Thymus (tissue), 11 donors: ENCODE data around the gene CD52. TPM values are rescaled to one million over a fixed set of nuclear protein-coding genes. Genes with fewer than 3 reads are reported as not detected.
"Not testable (repeated sequence)": the region's sequence is repeated elsewhere in the genome, so short reads cannot be mapped to it uniquely, and the experiment has no call there.

ENCODE experiments used
- DNase-seq, 9 donors: peaks; one replicate each; pipeline ENCODE4 v3.0.0-alpha.2; 2013; ENCODE audit warnings: low spot score in 9 of 9, low read depth in 6 of 9, missing footprints in 1 of 9
- H3K27ac ChIP-seq, 2 donors: one replicate each; pipeline ENCODE4 v1.5.1; 2013; ENCODE audit warnings: control low read depth in 1 of 2, low read depth in 1 of 2, low read length in 1 of 2, mild to moderate bottlenecking in 1 of 2, moderate library complexity in 1 of 2
- H3K27me3 ChIP-seq, 2 donors: one replicate each; pipeline ENCODE4 v1.5.1; 2013; ENCODE audit warnings: low read length in 1 of 2; ENCODE audit not compliant: control insufficient read depth in 2 of 2, insufficient read depth in 1 of 2
- H3K36me3 ChIP-seq, 2 donors: one replicate each; pipeline ENCODE4 v1.5.1; 2013; ENCODE audit warnings: low read length in 1 of 2, mild to moderate bottlenecking in 1 of 2, moderate library complexity in 1 of 2; ENCODE audit not compliant: control insufficient read depth in 2 of 2, insufficient read depth in 2 of 2
- H3K4me1 ChIP-seq, 2 donors: one replicate each; pipeline ENCODE4 v1.5.1; 2013; ENCODE audit warnings: low read length in 2 of 2; ENCODE audit not compliant: control insufficient read depth in 2 of 2, insufficient read depth in 2 of 2
- H3K4me3 ChIP-seq, 2 donors: one replicate each; pipeline ENCODE4 v1.5.1; 2013; ENCODE audit warnings: low read length in 2 of 2, control low read depth in 1 of 2, mild to moderate bottlenecking in 1 of 2
- H3K9me3 ChIP-seq, 2 donors: one replicate each; pipeline ENCODE4 v1.5.1; 2013; ENCODE audit warnings: low read length in 1 of 2, mild to moderate bottlenecking in 1 of 2; ENCODE audit not compliant: control insufficient read depth in 2 of 2, insufficient read depth in 1 of 2
- WGBS: extraction: QIAGEN DNeasy Blood & Tissue Kit; methylation state at CpG from one replicate; pipeline ENCODE4 v1.1.7; 2013; 5-methylcytosine and 5-hydroxymethylcytosine counted together
- polyA plus RNA-seq: library from polyadenylated mRNA; stranded (reverse); fragments of 200-250 nt; gene quantifications from one replicate; pipeline ENCODE4 v1.2.3, GENCODE V29; 2013
- total RNA-seq: library from RNA; stranded (reverse); fragments of 120-200 nt; gene quantifications from one replicate; pipeline ENCODE4 v1.2.4, GENCODE V29; 2013
- donor health status: healthy.

CD52 gene
- total and polyA plus RNA-seq, 2 donors: 1,020 to 1,113 TPM

DNA sequence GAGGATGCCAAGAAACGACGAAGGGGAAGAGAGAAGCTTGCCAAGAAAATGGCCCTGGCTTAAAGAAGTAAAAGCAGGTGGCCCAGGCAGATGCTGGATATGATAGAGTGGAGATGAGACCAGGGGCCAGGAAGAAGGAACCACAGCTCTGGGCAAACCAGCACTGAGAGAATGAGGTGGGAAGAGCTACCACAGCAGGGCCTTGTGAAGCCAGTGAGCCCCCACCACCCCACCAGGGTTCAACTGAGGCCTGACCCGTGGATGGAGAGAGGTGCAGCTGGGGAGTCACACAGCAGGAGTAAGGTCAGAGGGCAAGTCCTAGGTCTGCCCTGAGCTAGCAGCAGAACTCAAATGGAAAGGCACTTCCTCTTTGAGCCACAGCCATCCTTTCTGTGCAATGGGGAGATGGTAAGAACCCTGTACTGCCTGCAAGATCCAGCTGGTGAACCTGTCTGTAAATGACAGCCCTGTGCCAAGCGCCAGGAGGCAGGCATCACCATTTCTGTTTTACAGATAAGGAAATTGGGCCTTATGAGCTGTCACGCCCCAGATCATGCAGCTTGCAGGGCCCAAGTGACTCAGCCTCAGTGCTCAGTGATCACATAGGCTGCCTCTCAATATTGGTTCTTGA, 29.3 kb upstream of the CD52 start:
- peak in 3 of 9 donors; percentile 54 to 76 (median 58) for DNase-seq
- Histone ChIP-seq H3K27ac (peak overlapping the region; percentile 99), H3K4me3 (no peak overlapping the region), H3K36me3 (peaks cover 3 to 24% of the 10 kb centered on the region in 2 donors), H3K9me3 (peaks cover 0 to 18% of the 10 kb centered on the region in 2 donors), H3K27me3 (no peaks in the 10 kb centered on the region), H3K4me1 (peaks cover 83 to 95% of the 10 kb centered on the region in 2 donors)
- 14% methylated on average over 5 of the region's 5 CpGs for WGBS

DNA sequence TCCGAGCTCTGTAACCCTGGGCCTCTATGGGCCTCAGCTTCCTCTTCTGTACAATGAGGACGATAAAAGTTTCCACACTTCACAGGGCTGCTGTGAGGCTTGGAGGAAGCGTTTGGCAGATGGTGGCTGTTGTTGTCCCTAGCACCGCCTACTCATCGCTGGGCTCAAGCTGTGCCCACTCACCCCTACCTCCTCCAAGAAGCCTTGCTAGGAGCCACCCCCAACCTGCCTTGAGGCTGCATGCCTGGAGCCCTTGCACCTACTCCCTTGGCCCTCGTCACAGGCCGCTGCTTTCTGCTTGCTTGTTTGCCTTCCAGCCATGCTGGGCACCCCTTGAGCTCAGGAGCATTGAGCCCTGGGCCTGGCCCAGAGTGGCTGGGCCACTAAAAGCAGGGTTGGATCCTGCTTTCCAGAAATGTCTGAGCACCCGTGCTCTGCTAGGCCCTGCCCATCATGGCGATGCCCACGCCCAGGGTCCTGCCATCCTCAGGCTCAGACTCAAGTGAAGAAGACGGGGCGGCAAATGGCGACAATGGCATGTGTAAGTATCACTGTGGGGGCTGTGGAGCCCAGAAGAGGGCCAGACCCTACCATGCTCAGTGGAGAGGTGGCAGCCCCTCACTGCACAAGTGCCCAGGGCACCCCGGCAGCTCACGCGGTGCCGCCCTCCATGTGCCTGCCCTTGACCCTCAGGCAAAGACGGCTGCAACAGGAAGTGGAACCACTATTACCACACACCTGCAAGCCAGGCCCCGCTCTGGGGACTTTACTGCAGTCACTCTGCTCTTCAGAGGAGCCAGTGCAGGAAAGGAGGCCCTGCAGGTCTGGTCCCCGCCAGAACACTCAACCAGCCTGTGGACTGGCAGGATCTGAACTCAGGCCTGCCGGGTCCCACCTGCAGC, 28.3 kb upstream of the CD52 start:
- no peak overlapping the region for H3K4me3 ChIP-seq
- H3K9me3 ChIP-seq: peaks cover 0 to 18% of the 10 kb centered on the region in 2 donors
- peaks cover 5 to 19% of the 10 kb centered on the region in 2 donors for H3K36me3 ChIP-seq
- H3K27ac ChIP-seq: peak overlapping the region; percentile 99
- H3K4me1 ChIP-seq: peaks cover 74 to 86% of the 10 kb centered on the region in 2 donors
- WGBS: 33% methylated on average over 21 of the region's 21 CpGs
- no peaks in the 10 kb centered on the region for H3K27me3 ChIP-seq
- DNase-seq: peak in 5 of 9 donors; percentile 63 to 89 (median 71)

DNA sequence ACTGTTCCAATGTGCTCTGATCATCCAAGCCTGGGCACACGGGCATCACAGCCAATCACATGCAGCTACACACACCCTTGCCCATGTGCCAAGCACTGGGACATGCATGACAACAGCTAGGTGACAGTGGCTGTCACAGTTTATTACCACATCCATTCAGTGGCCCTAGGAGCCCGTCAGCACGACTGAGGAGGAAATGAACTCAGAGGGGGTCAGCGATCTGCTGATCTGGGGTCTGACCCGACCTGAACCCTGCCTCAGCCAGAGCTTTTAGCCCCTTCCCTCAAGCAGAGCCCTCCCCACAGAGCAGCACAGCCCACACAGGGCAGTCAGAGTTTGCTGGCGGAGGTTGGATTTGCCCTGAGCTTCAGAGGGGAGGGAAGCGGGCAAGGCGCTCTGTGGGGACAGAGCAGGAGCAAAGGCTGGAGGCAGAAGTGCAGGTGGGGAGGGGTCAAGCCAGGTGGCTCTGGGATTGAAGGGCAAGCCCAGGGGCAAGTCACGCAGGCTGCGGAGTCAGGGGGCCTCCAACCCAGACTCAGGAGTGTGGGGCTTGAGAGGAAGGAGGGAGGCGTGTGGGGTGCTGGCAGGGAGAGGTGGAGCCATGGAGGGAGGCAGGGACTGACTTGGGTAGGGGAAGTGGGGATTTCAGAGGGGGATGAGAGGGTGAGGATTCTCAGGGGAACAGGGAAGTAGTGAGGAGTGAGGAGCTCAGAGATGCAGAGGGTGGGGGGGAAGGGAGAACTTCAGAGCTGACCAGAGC, 27.5 kb upstream of the CD52 start:
- no peak overlapping the region for H3K4me3 ChIP-seq
- peaks cover 66 to 77% of the 10 kb centered on the region in 2 donors for H3K4me1 ChIP-seq
- peak in 1 of 9 donors; percentile 64 for DNase-seq
- peaks cover 5 to 18% of the 10 kb centered on the region in 2 donors for H3K36me3 ChIP-seq
- H3K27ac ChIP-seq: peak overlapping the region; percentile 99
- 58% methylated on average over 11 of the region's 11 CpGs for WGBS
- no peaks in the 10 kb centered on the region for H3K27me3 ChIP-seq
- H3K9me3 ChIP-seq: peaks cover 0 to 18% of the 10 kb centered on the region in 2 donors

DNA sequence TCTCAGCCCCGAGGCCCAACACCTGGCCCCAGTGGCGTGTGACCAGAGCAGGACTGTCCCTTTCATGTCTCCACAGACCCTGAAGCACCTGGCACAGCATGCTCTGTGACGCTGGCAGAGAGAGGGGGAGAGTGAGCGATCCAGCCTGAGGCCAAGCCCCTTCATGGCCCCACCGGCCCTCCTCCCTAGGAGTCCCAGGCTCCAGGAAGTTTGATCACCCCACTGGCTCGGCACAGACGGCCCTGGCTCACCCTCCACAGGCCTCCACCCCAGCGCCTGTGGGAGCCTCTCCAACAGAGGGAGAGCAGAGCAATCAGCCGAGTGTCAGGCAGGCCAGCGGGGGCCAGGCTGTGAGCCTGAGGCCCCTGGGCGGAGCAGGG, 26.9 kb upstream of the CD52 start:
- no peak overlapping the region for H3K4me3 ChIP-seq
- H3K27me3 ChIP-seq: no peaks in the 10 kb centered on the region
- DNase-seq: peak in 1 of 9 donors; percentile 44
- WGBS: 78% methylated on average over 11 of the region's 11 CpGs
- peaks cover 60 to 71% of the 10 kb centered on the region in 2 donors for H3K4me1 ChIP-seq
- peak overlapping the region; percentile 99 for H3K27ac ChIP-seq
- peaks cover 5 to 22% of the 10 kb centered on the region in 2 donors for H3K36me3 ChIP-seq
- H3K9me3 ChIP-seq: peaks cover 0 to 18% of the 10 kb centered on the region in 2 donors

DNA sequence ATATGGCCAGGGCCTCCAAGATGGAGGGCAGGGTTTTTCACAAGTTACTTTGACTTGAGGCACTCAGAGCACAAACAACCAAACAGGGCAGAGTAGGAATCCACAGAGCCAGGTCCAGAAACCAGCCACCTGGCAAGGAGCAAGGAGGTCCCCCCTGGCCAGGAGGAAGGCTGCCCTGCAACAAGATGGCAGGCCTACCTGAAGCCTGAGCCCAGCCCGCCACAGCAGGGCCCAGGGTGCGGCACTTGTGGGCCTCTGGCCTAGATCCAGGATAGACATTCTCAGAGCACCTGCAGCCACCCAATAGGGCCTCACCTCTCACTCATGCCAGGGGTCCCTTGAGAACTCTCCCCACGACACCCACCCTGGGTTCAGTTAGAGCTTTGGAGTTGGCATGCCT, 26.3 kb upstream of the CD52 start:
- DNase-seq: no peak
- H3K4me3 ChIP-seq: no peak overlapping the region
- peaks cover 56 to 66% of the 10 kb centered on the region in 2 donors for H3K4me1 ChIP-seq
- peaks cover 0 to 18% of the 10 kb centered on the region in 2 donors for H3K9me3 ChIP-seq
- H3K36me3 ChIP-seq: peaks cover 5 to 27% of the 10 kb centered on the region in 2 donors
- H3K27ac ChIP-seq: peak overlapping the region; percentile 99
- WGBS: 88% methylated on average over 3 of the region's 3 CpGs
- H3K27me3 ChIP-seq: no peaks in the 10 kb centered on the region

DNA sequence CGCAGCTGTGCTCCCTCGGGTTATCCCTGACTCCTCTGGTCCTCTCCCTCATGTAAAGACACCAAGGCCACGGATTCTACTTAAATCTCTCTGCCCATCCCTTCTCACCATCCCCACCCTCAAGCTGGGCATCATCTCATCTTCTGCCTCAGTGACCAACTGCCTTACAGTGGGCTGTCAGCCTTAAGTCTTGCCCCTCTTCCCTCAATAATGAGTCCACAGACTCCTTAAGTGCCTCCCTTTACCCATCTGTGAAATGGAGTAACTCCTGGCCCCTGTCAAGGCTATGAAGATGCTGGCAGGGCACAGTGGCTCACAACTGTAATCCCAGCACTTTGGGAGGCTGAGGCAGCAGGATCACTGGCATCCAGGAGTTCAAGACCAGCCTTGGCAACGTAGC, 25.8 kb upstream of the CD52 start:
- no peak for DNase-seq
- Histone ChIP-seq H3K9me3 (peaks cover 0 to 18% of the 10 kb centered on the region in 2 donors), H3K4me1 (peaks cover 51 to 61% of the 10 kb centered on the region in 2 donors), H3K36me3 (peaks cover 6 to 32% of the 10 kb centered on the region in 2 donors), H3K27ac (peak overlapping the region; percentile 54 to 99), H3K27me3 (no peaks in the 10 kb centered on the region), H3K4me3 (no peak overlapping the region)
- WGBS: 95% methylated on average over 4 of the region's 4 CpGs

DNA sequence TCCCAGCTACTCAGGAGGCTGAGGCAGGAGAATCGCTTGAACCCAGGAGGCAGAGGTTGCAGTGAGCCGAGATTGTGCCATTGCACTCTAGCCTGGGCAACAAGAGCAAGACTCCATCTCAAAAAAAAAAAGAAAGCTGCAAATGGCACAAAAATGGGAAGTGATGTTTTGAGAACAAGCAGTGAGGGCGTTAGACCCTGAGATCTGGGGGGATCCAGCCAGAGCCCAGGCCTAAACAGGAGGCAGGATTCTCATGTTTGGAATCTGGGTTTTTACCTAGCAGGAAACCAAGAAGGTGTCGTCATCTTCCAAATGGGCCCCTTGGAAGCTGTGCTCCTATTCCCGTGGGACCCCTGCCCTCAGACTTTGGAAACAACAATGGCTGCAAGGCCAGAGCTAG, 25.0 kb upstream of the CD52 start:
- 95% methylated on average over 5 of the region's 5 CpGs for WGBS
- peaks cover 0 to 18% of the 10 kb centered on the region in 2 donors for H3K9me3 ChIP-seq
- not testable (repeated sequence) for DNase-seq, H3K27ac ChIP-seq, H3K27me3 ChIP-seq, H3K4me3 ChIP-seq
- peaks cover 14 to 40% of the 10 kb centered on the region in 2 donors for H3K36me3 ChIP-seq
- peaks cover 45 to 53% of the 10 kb centered on the region in 2 donors for H3K4me1 ChIP-seq

DNA sequence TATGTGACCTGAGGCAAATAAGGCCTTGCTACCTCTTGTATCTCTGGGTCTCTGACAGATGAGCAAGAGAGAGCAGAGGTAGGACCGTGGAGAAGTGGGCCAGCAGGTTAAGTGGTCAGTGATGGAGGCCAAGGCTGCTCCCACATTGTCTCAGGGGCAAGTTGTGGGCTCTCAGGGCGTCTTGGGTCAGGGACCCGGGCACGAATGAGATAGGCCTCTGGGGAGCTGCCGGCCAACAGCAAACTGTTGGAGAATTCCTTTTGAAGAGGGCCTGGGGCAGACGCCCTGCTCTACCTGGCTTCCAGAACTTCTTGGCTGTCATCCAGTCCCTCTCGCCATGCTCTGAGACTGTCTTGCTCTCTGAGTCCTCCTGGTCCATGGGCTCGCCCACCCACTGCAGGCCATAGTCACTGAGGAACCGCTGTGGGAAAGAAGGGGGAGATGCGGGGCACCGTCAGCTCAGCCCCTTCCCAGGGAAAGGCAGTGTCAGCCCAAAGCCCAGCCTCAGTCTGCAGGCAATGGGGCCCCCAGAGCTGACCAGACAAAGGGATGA, 23.8 kb upstream of the CD52 start:
- peaks cover 16 to 40% of the 10 kb centered on the region in 2 donors for H3K36me3 ChIP-seq
- H3K27ac ChIP-seq: no peak overlapping the region
- no peak overlapping the region for H3K4me3 ChIP-seq
- no peaks in the 10 kb centered on the region for H3K27me3 ChIP-seq
- H3K4me1 ChIP-seq: peaks cover 33 to 40% of the 10 kb centered on the region in 2 donors
- 88% methylated on average over 11 of the region's 11 CpGs for WGBS
- DNase-seq: no peak
- H3K9me3 ChIP-seq: peaks cover 0 to 18% of the 10 kb centered on the region in 2 donors
